ENCODE data around the gene MATN1. TPM values are rescaled to one million over a fixed set of nuclear protein-coding genes. Genes with fewer than 3 reads are reported as not detected.

MATN1 gene
- total and polyA plus RNA-seq, 2 of the 4 experiments (the other 2 are of a cell fraction), result 0.27 TPM; not detected in 1

DNA sequence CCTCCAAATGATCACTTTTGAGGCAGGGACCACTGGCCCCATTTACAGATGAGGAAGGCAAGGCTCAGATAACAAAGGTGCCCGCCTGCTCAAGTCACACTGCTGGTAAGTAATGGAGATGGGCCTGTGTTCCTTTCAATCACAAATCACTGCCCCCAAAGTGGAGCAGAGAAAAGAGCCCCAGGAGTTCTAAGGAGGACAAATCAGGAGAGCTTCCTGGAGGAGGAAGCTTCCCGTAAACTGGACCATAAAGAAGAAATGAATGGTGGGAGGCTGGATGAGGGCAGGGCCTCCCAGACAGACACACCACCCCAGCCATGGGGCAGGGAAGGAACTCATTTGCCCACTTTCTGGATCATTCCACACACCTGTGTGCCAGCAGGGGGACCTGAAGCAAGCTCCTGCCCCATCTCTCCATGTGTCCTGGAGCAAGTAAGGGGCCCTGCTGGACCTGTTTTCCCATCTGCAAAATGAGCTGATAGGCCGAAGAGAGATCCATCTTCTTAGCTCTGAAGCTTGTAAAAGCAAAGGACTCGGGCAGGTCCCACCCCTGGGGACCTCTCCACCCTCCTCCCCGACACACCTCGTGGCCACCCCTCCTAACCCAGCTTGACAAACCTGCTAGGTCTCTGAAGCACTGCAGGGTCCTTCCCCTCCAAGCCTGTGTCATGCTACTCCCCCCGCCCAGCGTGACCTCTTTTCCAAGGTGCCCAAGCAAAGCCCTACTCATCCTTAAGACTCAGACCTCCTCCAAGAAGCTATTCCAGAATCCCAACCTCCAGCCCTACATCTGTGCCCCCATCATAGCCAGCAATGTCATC lies 28.7 kb upstream of the MATN1 start (continued):
- TF ChIP-seq RFX5 (IDR thresholded peaks at IDR 0.05; ENCODE audit: low read depth, low read length), result no peak

- Histone ChIP-seq H2BK5ac (ENCODE audit: low read depth, low read length, poor library complexity, severe bottlenecking) (no peak overlapping the region), H3K9ac (ENCODE audit: low read depth, low read length) (no peak overlapping the region), H3K14ac (replicated peaks; ENCODE audit: low read depth, low read length) (no peak overlapping the region), H3K9me3 (ENCODE audit: control insufficient read depth, insufficient read depth, low read length) (no peaks in the 10 kb centered on the region), H3K4me3 (ENCODE audit: insufficient read depth, low read depth, low read length) (no peak overlapping the region), H3K23ac (ENCODE audit: low read depth, low read length) (no peak overlapping the region), H3K4me2 (ENCODE audit: low read depth, low read length) (no peak overlapping the region), H3K18ac (ENCODE audit: low read depth, low read length) (no peak overlapping the region), H4K5ac (ENCODE audit: low read depth, low read length) (no peak overlapping the region), H4K8ac (ENCODE audit: low read depth in 2 of 2, low read length in 2 of 2) (no peak overlapping the region), H2BK15ac (ENCODE audit: low read depth, low read length) (no peak overlapping the region), H3K27me3 (ENCODE audit: control insufficient read depth, insufficient read depth, low read length) (peaks cover 9% of the 10 kb centered on the region), H3K4ac (ENCODE audit: low read depth, low read length) (no peak overlapping the region), H2BK20ac (ENCODE audit: low read depth, low read length) (no peak overlapping the region), H2AFZ (replicated peaks; ENCODE audit: low read length, poor library complexity) (peak overlapping the region; percentile 41), H2AK5ac (ENCODE audit: low read depth, low read length) (no peak overlapping the region), H3K4me1 (ENCODE audit: control insufficient read depth, insufficient read depth, low read length) (peaks cover 6% of the 10 kb centered on the region), H3K56ac (ENCODE audit: extremely low read depth, insufficient read depth, low read length) (no peak overlapping the region), H2AK9ac (replicated peaks; ENCODE audit: low read depth, low read length, poor library complexity) (no peak overlapping the region), H4K91ac (ENCODE audit: insufficient read depth, low read depth, low read length) (no peak overlapping the region), H4K20me1 (ENCODE audit: insufficient read depth, low read length) (no peaks in the 10 kb centered on the region), H2BK120ac (ENCODE audit: low read depth, low read length) (no peak overlapping the region), H3K79me1 (ENCODE audit: low read depth in 1 of 2, low read length in 2 of 2) (no peaks in the 10 kb centered on the region), H3K9me1 (ENCODE audit: insufficient read depth, low read length) (peaks cover 5% of the 10 kb centered on the region; the same call in 1 of the 2 replicates), H3K27ac (ENCODE audit: insufficient read depth, low read length) (no peak overlapping the region), H3K36me3 (ENCODE audit: control insufficient read depth, insufficient read depth, low read length) (no peaks in the 10 kb centered on the region)
- no peak for DNase-seq
- no peak for ATAC-seq (ENCODE audit: low read depth)
- WGBS, 2 experiments (ENCODE audit: extremely low coverage in 2 of 2, insufficient read length in 1 of 2), result 89% methylated on average over 4 of the region's 10 CpGs; no CpG with 5 or more reads in 1 of the 2 experiments
- no TSS peak for BruUV-seq (replicated peaks)
- CTCF ChIA-PET, result no interaction called here
- TF ChIP-seq, protein P1, sequence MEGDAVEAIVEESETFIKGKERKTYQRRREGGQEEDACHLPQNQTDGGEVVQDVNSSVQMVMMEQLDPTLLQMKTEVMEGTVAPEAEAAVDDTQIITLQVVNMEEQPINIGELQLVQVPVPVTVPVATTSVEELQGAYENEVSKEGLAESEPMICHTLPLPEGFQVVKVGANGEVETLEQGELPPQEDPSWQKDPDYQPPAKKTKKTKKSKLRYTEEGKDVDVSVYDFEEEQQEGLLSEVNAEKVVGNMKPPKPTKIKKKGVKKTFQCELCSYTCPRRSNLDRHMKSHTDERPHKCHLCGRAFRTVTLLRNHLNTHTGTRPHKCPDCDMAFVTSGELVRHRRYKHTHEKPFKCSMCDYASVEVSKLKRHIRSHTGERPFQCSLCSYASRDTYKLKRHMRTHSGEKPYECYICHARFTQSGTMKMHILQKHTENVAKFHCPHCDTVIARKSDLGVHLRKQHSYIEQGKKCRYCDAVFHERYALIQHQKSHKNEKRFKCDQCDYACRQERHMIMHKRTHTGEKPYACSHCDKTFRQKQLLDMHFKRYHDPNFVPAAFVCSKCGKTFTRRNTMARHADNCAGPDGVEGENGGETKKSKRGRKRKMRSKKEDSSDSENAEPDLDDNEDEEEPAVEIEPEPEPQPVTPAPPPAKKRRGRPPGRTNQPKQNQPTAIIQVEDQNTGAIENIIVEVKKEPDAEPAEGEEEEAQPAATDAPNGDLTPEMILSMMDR (conservative IDR thresholded peaks at IDR 0.05; ENCODE audit: low read depth, low read length), result no peak
- no peak for TF ChIP-seq POLR2A (IDR thresholded peaks at IDR 0.05; ENCODE audit: low read depth, low read length)
- TF ChIP-seq MXI1 (IDR thresholded peaks at IDR 0.05; ENCODE audit: borderline replicate concordance, low read depth, low read length), result no peak
- no peak for TF ChIP-seq NFE2L2 (IDR thresholded peaks at IDR 0.05; ENCODE audit: low read depth, low read length)
- TF ChIP-seq CEBPB (IDR thresholded peaks at IDR 0.05; ENCODE audit: low read depth, low read length), result no peak
- no peak for TF ChIP-seq FOS (IDR thresholded peaks at IDR 0.05; ENCODE audit: low read depth, low read length)
- TF ChIP-seq MAZ (IDR thresholded peaks at IDR 0.05; ENCODE audit: borderline replicate concordance, low read depth, low read length), result no peak
- TF ChIP-seq ELK1 (IDR thresholded peaks at IDR 0.05; ENCODE audit: borderline replicate concordance, low read depth, low read length), result no peak
- no peak for TF ChIP-seq BHLHE40 (IDR thresholded peaks at IDR 0.05; ENCODE audit: low read depth, low read length)
- TF ChIP-seq MAFK (IDR thresholded peaks at IDR 0.05; ENCODE audit: low read depth, low read length), result no peak
- TF ChIP-seq RCOR1 (IDR thresholded peaks at IDR 0.05; ENCODE audit: insufficient replicate concordance, low read length), result no peak
- dilution Hi-C loops (cut with HindIII; ENCODE audit: low sequenced_read_pairs, unreplicated experiment) (no loop called here), in situ Hi-C loops (cut with MboI; ENCODE audit: low sequenced_read_pairs) (no loop called here), intact Hi-C loops (cut with micrococcal nuclease) (no loop called here)
- POLR2A ChIA-PET (ENCODE audit: unreplicated experiment), result no interaction called here
Observed at GRCh38 chr1:30750731-30751291, 27.4 kb upstream of the MATN1 start.

Data from IMR-90 (cell line).